GM11168 (cell line): ENCODE measurements around the gene TTC34.
"Not testable (repeated sequence)": the region's sequence is repeated elsewhere in the genome, so short reads cannot be mapped to it uniquely, and the experiment has no call there.

Source experiments
- in situ Hi-C: fragments of 300-500 bp; cut with MboI; formaldehyde crosslinking; loops from one replicate; pipeline ENCODE4 v1.12.0; 2022; ENCODE audit warnings: low sequenced_read_pairs; ENCODE audit not compliant: unreplicated experiment

The TTC34 gene

DNA sequence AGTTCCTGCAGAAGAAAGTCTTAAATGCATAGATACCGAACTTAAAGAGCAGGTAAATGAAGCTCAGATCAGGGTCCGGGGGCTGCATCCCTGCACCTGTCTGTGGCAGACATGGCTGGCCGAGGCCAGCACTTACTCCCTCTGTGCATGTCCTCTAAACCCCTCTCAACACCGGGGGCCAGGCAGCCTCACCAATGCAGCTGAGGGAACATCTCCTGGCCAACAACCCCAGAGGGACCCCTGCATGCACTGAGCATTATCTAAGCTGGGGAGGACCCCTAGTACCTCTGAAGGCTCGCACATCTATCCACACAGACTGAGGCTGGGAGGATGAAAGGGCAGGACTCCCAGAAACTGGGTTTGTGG, 18.4 kb downstream of the TTC34 start:
- in situ Hi-C loops, result loop anchor here (10.0 kb wide), 1 partner anchor 368 kb away; the partner anchor contains the start of gene PEX10

DNA sequence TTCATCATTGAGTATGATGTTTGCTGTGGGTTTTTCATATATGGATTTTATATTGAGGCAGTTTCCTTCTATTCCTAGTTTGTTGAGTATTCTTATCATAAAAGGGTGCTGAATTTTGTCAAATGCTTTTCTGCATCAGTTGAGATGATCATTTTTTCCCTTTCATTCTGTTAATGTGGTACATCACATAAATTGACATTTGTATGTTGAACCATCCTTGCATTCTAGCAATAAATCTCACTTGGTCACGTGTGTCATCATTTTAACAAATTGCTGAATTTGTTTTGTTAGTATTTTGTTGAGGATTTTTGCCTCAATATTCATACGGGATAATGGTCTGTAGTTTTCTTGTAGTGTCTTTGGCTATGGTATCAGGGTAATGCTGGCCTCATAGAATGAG, 19.9 kb downstream of the TTC34 start:
- in situ Hi-C loops, result loop anchor here (10.0 kb wide), 1 partner anchor 367 kb away; the partner anchor contains the start of gene PEX10

DNA sequence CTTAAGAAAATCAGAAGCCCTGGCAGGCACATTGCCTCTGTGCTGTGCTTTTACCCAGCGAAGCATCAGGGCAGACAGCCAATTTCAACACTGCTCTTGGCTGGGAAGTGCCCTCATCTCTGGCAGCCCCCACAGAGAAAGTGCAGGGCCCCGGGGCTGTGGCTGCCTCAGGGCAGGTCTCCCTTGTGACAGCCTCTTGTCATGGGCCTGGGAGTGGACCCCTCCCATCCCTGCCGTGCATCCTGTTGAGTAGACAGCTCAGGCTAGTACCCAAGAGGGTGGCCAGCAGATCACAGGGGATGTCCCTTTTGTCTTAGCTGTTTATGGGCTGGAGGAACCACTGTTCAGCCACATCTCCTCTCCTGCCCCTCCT, 23.3 kb downstream of the TTC34 start:
- in situ Hi-C loops, result no loop called here

DNA sequence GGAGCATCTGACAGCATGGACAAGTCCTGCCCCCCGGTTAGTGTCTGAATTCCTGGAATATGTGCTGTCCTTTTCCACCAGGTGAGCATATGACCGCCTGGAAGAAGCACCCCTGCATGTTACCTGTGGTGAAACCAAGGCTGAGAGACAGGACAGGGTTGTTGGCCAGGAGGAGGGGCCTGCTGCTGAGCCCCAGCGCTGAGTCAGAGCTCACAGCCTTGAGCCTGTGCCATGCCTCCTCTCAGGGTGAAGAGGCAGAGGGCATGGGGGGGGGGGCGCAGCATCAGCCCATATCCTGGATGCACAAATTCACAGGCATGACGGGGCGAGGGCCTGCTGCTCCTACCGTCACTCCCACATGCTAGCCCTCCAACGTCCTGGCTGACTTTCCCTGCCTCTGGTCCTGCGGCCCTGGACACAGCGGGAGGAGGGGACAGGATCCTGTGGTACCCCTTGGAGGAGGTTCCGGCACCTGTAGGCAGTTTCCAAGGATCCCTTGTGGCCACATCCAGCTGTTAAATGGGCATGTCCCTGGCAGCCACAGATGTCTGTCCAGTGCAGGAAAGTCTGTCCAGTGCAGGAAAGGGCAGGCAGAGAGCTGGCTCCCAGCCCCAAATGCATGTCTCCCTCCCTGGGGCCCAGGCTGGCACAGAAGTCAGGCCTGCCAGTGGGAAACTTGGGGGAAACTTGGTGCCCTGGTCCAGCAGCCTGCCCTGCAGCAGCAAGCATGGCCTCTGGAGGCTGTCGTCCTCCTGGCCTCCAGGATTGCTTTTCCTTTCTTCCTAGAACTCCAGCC, 23.9 kb downstream of the TTC34 start:
- in situ Hi-C loops, result no loop called here

DNA sequence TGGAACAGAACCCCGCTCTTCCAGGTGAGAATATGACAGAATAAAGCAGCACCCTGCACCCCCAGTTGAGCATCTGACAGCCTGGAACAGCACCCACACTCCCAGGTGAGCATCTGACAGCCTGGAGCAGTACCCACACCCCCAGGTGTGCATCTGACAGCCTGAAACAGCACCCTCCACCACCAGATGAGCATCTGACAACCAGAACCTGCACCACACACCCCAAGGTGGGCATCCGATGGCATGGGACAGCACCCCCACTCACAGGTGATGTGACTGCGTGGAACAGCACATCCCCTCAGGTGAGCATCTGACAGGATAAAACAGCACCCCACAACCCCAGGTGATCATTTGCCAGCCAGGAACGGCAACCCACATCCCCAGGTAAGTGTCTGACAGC, 26.2 kb downstream of the TTC34 start:
- in situ Hi-C loops, result not testable (repeated sequence)

DNA sequence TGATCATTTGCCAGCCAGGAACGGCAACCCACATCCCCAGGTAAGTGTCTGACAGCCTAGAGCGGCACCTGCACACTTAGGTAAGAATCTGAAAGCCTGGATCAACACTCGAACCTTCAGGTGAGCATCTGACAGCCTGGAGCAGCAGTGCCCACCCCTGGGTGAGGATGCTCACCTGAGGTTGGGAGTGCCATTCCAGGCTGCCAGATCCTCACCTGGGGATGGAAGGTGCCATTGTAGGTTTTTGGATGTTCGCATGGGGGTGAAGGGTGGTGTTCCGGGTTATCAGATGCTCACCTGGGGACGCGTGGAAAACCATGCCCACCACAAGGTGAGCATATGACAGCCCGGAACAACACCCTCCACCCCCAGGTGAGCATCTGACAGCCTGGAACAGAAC, 33.4 kb downstream of the TTC34 start:
- in situ Hi-C loops, result not testable (repeated sequence)

DNA sequence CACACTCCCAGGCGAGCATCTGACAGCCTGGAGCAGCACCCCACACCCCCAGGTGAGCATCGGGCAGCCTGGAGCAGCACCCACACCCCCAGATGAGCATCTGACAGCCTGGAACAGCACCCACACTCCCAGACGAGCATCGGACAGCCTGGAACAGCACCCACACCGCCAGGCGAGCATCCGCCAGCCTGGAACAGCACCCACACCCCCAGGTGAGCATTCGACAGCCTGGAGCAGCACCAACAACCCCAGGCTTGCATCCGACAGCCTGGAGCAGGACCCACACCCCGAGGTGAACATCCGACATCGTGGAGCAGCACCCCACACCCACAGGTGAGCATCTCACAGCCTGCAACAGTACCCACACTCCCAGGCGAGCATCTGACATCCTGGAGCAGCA, 42.1 kb downstream of the TTC34 start:
- in situ Hi-C loops, result loop anchor here (10.0 kb wide), 1 partner anchor 75 kb away; no protein-coding TSS in a partner anchor

DNA sequence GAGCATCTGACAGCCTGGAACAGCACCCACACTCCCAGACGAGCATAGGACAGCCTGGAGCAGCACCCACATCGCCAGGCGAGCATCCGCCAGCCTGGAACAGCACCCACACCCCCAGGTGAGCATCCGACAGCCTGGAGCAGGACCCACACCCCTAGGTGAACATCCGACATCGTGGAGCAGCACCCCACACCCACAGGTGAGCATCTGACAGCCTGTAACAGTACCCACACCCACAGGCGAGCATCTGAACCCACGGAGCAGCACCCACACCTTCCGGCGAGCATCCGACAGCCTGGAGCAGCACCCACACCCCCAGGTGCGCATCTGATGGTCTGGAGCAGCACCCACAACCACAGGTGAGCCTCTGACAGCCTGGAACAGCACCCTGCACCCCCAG, 44.0 kb downstream of the TTC34 start:
- in situ Hi-C loops, result loop anchor here (10.0 kb wide), 1 partner anchor 73 kb away; no protein-coding TSS in a partner anchor

DNA sequence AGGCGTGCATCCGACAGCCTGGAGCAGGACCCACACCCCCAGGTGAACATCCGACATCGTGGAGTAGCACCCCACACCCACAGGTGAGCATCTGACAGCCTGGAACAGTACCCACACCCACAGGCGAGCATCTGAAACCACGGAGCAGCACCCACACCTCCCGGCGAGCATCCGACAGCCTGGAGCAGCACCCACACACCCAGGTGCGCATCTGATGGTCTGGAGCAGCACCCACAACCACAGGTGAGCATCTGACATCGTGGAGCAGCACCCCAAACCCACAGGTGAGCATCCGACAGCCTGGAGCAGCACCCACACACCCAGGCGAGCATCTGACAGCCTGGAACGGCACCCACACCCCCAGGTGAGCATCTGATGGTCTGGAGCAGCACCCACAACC, 46.1 kb downstream of the TTC34 start:
- in situ Hi-C loops, result loop anchor here (10.0 kb wide), 1 partner anchor 71 kb away; no protein-coding TSS in a partner anchor

DNA sequence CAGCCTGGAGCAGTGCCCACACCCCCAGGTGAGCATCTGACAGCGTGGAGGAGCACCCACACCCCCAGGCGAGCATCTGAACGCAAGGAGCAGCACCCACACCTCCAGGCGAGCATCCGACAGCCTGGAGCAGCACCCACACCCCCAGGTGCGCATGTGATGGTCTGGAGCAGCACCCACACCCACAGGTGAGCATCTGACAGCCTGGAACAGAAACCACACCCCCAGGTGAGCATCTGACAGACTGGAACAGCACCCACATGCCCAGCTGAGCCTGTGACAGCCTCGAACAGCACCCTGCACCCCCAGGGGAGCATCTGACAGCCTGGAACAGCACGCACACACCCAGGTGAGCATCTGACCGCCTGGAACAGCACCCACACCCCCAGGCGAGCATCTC, 46.9 kb downstream of the TTC34 start:
- in situ Hi-C loops, result loop anchor here (10.0 kb wide), 1 partner anchor 70 kb away; no protein-coding TSS in a partner anchor

DNA sequence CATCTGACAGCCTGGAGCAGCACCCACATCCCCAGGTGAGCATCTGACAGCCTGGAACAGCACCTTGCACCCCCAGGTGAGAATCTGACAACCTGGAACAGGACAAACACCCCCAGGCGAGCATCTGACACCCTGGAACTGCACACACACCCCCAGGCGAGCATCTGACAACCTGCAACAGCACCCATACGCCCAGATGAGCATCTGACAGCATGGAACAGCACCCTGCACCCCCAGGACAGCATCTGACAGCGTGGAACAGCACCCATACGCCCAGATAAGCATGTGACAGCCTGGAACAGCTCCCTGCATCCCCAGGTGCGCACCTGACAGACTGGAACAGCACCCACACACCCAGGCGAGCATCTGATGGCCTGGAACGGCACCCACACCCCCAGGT, 49.0 kb downstream of the TTC34 start:
- in situ Hi-C loops, result loop anchor here (10.0 kb wide), 1 partner anchor 68 kb away; no protein-coding TSS in a partner anchor

DNA sequence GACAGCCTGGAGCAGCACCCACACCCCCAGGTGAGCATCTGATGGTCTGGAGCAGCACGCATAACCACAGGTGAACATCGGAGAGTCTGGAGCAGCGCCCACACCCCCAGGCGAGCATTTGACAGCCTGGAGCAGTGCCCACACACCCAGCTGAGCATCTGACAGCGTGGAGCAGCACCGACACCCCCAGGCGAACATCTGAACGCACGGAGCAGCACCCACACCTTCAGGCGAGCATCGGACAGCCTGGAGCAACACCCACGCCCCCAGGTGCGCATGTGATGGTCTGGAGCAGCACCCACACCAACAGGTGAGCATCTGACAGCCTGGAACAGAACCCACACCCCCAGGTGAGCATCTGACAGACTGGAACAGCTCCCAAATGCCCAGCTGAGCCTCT, 49.6 kb downstream of the TTC34 start:
- in situ Hi-C loops, result loop anchor here (10.0 kb wide), 1 partner anchor 67 kb away; no protein-coding TSS in a partner anchor

DNA sequence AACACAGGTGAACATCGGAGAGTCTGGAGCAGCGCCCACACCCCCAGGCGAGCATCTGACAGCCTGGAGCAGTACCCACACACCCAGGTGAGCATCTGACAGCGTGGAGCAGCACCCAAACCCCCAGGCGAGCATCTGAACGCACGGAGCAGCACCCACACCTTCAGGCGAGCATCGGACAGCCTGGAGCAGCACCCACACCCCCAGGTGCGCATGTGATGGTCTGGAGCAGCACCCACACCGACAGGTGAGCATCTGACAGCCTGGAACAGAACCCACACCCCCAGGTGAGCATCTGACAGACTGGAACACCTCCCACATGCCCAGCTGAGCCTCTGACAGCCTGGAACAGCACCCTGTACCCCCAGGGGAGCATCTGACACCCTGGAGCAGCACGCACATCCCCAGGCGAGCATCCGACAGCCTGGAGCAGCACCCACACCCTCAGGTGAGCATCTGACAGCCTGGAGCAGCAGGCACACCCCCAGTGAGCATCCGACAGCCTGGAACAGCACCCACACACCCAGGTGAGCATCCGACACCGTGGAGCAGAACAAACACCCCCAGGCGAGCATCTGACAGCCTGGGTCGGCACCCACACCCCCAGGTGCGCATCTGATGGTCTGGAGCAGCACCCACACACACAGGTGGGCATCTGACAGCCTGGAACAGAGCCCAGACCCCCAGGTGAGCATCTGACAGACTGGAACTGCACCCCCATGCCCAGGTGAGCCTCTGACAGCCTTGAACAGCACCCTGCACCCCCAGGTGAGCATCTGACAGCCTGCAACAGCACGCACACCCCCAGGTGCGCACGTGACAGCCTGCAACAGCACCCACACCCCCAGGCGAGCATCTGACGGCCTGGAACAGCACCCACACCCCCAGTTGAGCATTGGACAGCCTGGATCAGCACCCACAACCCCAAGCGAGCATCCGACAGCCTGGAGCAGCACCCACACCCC, 50.4 kb downstream of the TTC34 start:
- in situ Hi-C loops, result loop anchor here (10.0 kb wide), 1 partner anchor 66 kb away; no protein-coding TSS in a partner anchor

DNA sequence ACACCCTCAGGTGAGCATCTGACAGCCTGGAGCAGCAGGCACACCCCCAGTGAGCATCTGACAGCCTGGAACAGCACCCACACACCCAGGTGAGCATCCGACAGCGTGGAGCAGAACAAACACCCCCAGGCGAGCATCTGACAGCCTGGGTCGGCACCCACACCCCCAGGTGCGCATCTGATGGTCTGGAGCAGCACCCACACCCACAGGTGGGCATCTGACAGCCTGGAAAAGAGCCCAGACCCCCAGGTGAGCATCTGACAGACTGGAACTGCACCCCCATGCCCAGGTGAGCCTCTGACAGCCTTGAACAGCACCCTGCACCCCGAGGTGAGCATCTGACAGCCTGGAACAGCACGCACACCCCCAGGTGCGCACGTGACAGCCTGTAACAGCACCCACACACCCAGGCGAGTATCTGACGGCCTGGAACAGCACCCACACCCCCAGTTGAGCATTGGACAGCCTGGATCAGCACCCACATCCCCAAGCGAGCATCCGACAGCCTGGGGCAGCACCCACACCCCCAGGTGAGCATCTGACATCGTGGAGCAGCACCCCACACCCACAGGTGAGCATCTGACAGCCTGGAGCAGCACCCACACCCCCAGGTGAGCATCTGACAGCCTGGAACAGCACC, 51.3 kb downstream of the TTC34 start:
- in situ Hi-C loops, result loop anchor here (10.0 kb wide), 1 partner anchor 65 kb away; no protein-coding TSS in a partner anchor

DNA sequence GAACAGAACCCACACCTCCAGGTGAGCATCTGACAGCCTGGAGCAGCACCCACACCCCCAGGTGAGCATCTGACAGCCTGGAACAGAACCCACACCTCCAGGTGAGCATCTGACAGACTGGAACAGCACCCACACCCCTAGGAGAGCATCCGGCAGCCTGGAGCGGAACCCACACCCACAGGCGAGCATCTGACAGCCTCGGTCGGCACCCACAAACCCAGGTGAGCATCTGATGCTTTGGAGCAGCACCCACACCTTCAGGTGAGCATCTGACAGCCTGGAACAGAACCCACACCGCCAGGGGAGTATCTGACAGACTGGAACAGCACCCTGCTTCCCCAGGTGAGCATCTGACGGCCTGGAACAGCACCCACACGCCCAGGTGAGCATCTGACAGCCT, 52.9 kb downstream of the TTC34 start:
- in situ Hi-C loops, result not testable (repeated sequence)

DNA sequence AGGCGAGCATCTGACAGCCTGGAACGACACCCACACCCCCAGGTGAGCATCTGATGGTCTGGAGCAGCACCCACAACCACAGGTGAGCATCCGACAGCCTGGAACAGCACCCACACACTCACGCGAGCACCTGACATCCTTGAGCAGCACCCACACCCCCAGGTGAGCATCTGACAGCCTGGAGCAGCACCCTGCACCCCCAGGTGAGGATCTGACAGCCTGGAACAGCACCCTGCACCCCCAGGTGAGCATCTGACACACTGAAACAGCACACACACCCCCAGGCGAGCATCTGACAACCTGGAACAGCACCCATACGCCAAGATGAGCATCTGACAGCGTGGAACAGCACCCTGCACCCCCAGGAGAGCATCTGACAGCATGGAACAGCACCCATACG, 106.7 kb downstream of the TTC34 start:
- in situ Hi-C loops, result not testable (repeated sequence)

DNA sequence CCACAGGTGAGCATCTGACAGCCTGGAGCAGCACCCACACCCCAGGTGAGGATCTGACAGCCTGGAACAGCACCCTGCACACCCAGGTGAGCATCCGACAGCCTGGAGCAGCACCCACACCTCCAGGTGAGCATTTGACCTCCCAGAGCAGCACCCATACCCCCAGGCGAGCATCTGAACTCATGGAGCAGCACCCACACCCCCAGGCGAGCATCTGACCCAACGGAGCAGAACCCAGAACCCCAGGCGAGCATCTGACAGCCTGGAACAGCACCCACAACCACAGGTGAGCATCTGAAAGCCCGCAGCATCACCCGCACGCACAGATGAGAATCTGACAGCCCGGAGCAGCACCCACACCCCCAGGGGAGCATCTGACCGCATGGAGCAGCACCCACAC, 111.3 kb downstream of the TTC34 start:
- in situ Hi-C loops, result not testable (repeated sequence)

DNA sequence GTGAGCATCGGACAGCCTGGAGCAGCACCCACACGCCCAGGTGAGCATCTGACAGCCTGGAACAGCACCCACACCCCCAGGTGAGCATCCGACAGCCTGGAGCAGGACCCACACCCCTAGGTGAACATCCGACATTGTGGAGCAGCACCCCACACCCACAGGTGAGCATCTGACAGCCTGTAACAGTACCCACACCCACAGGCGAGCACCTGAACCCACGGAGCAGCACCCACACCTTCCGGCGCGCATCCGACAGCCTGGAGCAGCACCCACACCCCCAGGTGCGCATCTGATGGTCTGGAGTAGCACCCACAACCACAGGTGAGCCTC, 113.2 kb downstream of the TTC34 start:
- in situ Hi-C loops, result loop anchor here (10.0 kb wide), 1 partner anchor 66 kb away; no protein-coding TSS in a partner anchor

DNA sequence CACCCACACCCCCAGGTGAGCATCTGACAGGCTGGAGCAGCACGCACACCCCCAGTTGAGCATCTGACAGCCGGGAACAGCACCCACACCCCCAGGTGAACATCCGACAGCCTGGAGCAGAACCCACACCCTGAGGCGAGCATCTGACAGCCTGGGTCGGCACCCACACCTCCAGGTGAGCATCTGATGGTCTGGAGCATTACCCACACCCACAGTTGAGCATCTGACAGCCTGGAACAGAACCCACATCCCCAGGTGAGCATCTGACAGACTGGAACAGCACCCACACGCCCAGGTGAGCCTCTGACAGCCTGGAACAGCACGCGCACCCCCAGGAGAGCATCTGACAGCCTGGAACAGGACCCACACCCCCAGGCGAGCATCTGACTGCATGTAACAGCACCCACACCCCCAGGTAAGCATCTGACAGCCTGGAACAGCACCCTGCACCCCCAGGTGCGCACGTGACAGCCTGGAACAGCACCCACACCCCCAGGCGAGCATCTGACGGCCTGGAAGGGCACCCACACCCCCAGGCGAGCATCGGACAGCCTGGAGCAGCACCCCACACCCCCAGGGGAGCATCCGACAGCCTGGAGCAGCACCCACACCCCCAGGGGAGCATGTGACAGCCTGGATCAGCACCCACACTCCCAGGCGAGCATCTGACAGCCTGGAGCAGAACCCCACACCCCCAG, 113.7 kb downstream of the TTC34 start:
- in situ Hi-C loops, result loop anchor here (10.0 kb wide), 1 partner anchor 67 kb away; no protein-coding TSS in a partner anchor
